Chondrocyte (in vitro differentiated cells): ENCODE results near the gene SNRNP70. TPM values are rescaled to one million over a fixed set of nuclear protein-coding genes. Genes with fewer than 3 reads are reported as not detected.
"Not testable (repeated sequence)": the region's sequence is repeated elsewhere in the genome, so short reads cannot be mapped to it uniquely, and the experiment has no call there.

Source experiments
- DNase-seq: peaks from one replicate; pipeline ENCODE4 v3.0.0; 2021; ENCODE audit warnings: mixed read lengths, low spot score
- H3K27ac Mint-ChIP-seq: one replicate; pipeline ENCODE4 v1.8.0; 2021; ENCODE audit warnings: mild to moderate bottlenecking, moderate library complexity, mixed read lengths; ENCODE audit not compliant: unreplicated experiment
- H3K27me3 Mint-ChIP-seq: 2 replicates; pipeline ENCODE4 v1.8.0; 2021; ENCODE audit warnings: low read depth, mixed read lengths
- H3K36me3 Mint-ChIP-seq: 2 replicates; pipeline ENCODE4 v1.8.0; 2021; ENCODE audit warnings: low read depth, mixed read lengths
- H3K4me1 Mint-ChIP-seq: 2 replicates; pipeline ENCODE4 v1.8.0; 2021; ENCODE audit warnings: low read depth, mild to moderate bottlenecking, mixed read lengths
- H3K4me3 Mint-ChIP-seq: one replicate; pipeline ENCODE4 v1.8.0; 2021; ENCODE audit warnings: mild to moderate bottlenecking, moderate library complexity, mixed read lengths; ENCODE audit not compliant: unreplicated experiment
- H3K9me3 Mint-ChIP-seq: 2 replicates; pipeline ENCODE4 v1.8.0; 2021; ENCODE audit warnings: low read depth, mixed read lengths
- CTCF ChIP-seq: fragments of 200-600 bp; sonication (generic); IDR thresholded peaks from 2 replicates; pipeline ENCODE4 v1.5.0; 2021; ENCODE audit warnings: antibody characterized with exemption, mild to moderate bottlenecking, moderate library complexity
- long read RNA-seq: library from polyadenylated mRNA; stranded (forward); transcript quantifications from one replicate; pipeline ENCODE4 v2.0.0, GENCODE V29; 2021
- total RNA-seq: library from RNA; stranded (reverse); gene quantifications from 3 replicates; pipeline ENCODE4 v1.2.1, GENCODE V29; 2021

SNRNP70 gene
- 151 to 218 TPM (median 163 TPM) in 3 replicates for total RNA-seq
- long read RNA-seq, transcript SNRNP70-201 (10 exons, 1,603 nt) = minor isoform, 29 of 245 reads
- long read RNA-seq, transcript SNRNP70-206 (10 exons, 1,574 nt) = major isoform, 73 of 245 reads
- long read RNA-seq, transcript SNRNP70-203 (3 exons, 3,221 nt) = minor isoform, 57 of 245 reads
- long read RNA-seq, partial matches to known transcripts = 33 of 245 reads
- long read RNA-seq, other reads (novel, unspliced or antisense) = 47 of 245 reads

- TF ChIP-seq CTCF = peak; percentile 18
- Mint-ChIP-seq H3K4me3 (peak within 1 kb of the TSS; percentile 99), H3K36me3 (peaks cover 10% of the 10 kb centered on the region), H3K9me3 (no peaks in the 10 kb centered on the region), H3K4me1 (peaks cover 37% of the 10 kb centered on the region), H3K27me3 (no peaks in the 10 kb centered on the region), H3K27ac (peak within 1 kb of the TSS; percentile 97)
- peak; percentile 100 for DNase-seq
These were observed at the start of gene SNRNP70 for GRCh38 chr19:49085020-49085867. Gene SNRNP70 (plus strand): TSS chr19:49085451. CDS start chr19:49086415, 964 bp downstream.

- not testable (repeated sequence) for H3K27ac Mint-ChIP-seq, H3K36me3 Mint-ChIP-seq, H3K9me3 Mint-ChIP-seq, H3K4me3 Mint-ChIP-seq, H3K27me3 Mint-ChIP-seq, DNase-seq
- TF ChIP-seq CTCF = peak; percentile 66
- H3K4me1 Mint-ChIP-seq = peaks cover 13% of the 10 kb centered on the region
These were observed 48.4 kb upstream of the SNRNP70 start, which contains the start of gene CGB1 for GRCh38 chr19:49036815-49037214. Gene CGB1 (minus strand): TSS chr19:49036895. CDS start chr19:49036711, 184 bp downstream.

- H3K27ac Mint-ChIP-seq = not testable (repeated sequence)
These were observed 47.1 kb upstream of the SNRNP70 start for GRCh38 chr19:49038111-49038510.

GRCh38 chr19:49038557-49039276, 46.5 kb upstream of the SNRNP70 start:
- Mint-ChIP-seq H3K4me1 (peaks cover 19% of the 10 kb centered on the region), H3K27ac (peak overlapping the region; percentile 86)
- H3K27me3 Mint-ChIP-seq, H3K36me3 Mint-ChIP-seq, DNase-seq, H3K4me3 Mint-ChIP-seq, H3K9me3 Mint-ChIP-seq: not testable (repeated sequence)

More at GRCh38 chr19:49038111-49038510, 47.1 kb upstream of the SNRNP70 start:
- not testable (repeated sequence) for H3K36me3 Mint-ChIP-seq, H3K4me3 Mint-ChIP-seq, DNase-seq, H3K9me3 Mint-ChIP-seq, H3K27me3 Mint-ChIP-seq
- peaks cover 19% of the 10 kb centered on the region for H3K4me1 Mint-ChIP-seq

- H3K36me3 Mint-ChIP-seq = not testable (repeated sequence)
These were observed 45.5 kb upstream of the SNRNP70 start for GRCh38 chr19:49039736-49040135.

GRCh38 chr19:49042177-49042576, 43.1 kb upstream of the SNRNP70 start:
- Mint-ChIP-seq H3K27ac (no peak overlapping the region), H3K27me3 (no peaks in the 10 kb centered on the region), H3K9me3 (no peaks in the 10 kb centered on the region), H3K4me1 (peaks cover 19% of the 10 kb centered on the region), H3K4me3 (no peak overlapping the region), H3K36me3 (no peaks in the 10 kb centered on the region)
- no peak for TF ChIP-seq CTCF
- no peak for DNase-seq

More at GRCh38 chr19:49039736-49040135, 45.5 kb upstream of the SNRNP70 start:
- H3K9me3 Mint-ChIP-seq, DNase-seq, H3K27me3 Mint-ChIP-seq, H3K4me3 Mint-ChIP-seq, H3K27ac Mint-ChIP-seq: not testable (repeated sequence)
- peaks cover 19% of the 10 kb centered on the region for H3K4me1 Mint-ChIP-seq

- DNase-seq, H3K36me3 Mint-ChIP-seq, H3K27me3 Mint-ChIP-seq, H3K4me3 Mint-ChIP-seq, H3K27ac Mint-ChIP-seq, H3K9me3 Mint-ChIP-seq: not testable (repeated sequence)
- peaks cover 19% of the 10 kb centered on the region for H3K4me1 Mint-ChIP-seq
These were observed 42.6 kb upstream of the SNRNP70 start for GRCh38 chr19:49042666-49043065.

GRCh38 chr19:49043548-49043947, 41.7 kb upstream of the SNRNP70 start, which contains the start of gene CGB5:
Gene CGB5 (plus strand): TSS chr19:49043848. CDS start chr19:49044210, 362 bp downstream.
- H3K4me3 Mint-ChIP-seq, H3K27ac Mint-ChIP-seq, H3K27me3 Mint-ChIP-seq, DNase-seq, H3K9me3 Mint-ChIP-seq, H3K36me3 Mint-ChIP-seq: not testable (repeated sequence)
- H3K4me1 Mint-ChIP-seq = peaks cover 12% of the 10 kb centered on the region

GRCh38 chr19:49049011-49049410, 36.2 kb upstream of the SNRNP70 start, which contains the start of gene CGB8:
Gene CGB8 (minus strand): TSS chr19:49049111. CDS start chr19:49048739, 372 bp downstream.
- H3K27ac Mint-ChIP-seq, H3K36me3 Mint-ChIP-seq, H3K4me3 Mint-ChIP-seq: not testable (repeated sequence)

More at GRCh38 chr19:49049011-49049410, 36.2 kb upstream of the SNRNP70 start, which contains the start of gene CGB8:
- not testable (repeated sequence) for H3K4me1 Mint-ChIP-seq, H3K27me3 Mint-ChIP-seq, DNase-seq, H3K9me3 Mint-ChIP-seq
